Measurements from ENCODE around the gene ACAA1.

- no peak for TF ChIP-seq POLR2A (IDR thresholded peaks at IDR 0.05; ENCODE audit: low read depth, low read length)
- TF ChIP-seq REST (IDR thresholded peaks at IDR 0.05; ENCODE audit: low read depth, low read length): no peak
- TF ChIP-seq SPI1 (IDR thresholded peaks at IDR 0.05; ENCODE audit: borderline replicate concordance, insufficient read depth, low read depth, low read length): no peak
- no peak for TF ChIP-seq LARP7 (IDR thresholded peaks at IDR 0.05)
- no peak for TF ChIP-seq CTCF (IDR thresholded peaks at IDR 0.05 in 2 of 3, conservative IDR thresholded peaks at IDR 0.05 in 1 of 3; ENCODE audit: control insufficient read depth in 2 of 3, extremely low read depth in 1 of 3, insufficient read depth in 1 of 3, low read depth in 3 of 3, low read length in 3 of 3)
- TF ChIP-seq NFIC (IDR thresholded peaks at IDR 0.05; ENCODE audit: low read depth, low read length): no peak
- no peak for TF ChIP-seq GABPA (IDR thresholded peaks at IDR 0.05; ENCODE audit: low read depth)
- TF ChIP-seq ELK1 (IDR thresholded peaks at IDR 0.05; ENCODE audit: low read depth, low read length): no peak
- no peak for TF ChIP-seq ZNF274 (IDR thresholded peaks at IDR 0.05; ENCODE audit: insufficient read depth, insufficient read length)
- TF ChIP-seq FOS (IDR thresholded peaks at IDR 0.05; ENCODE audit: borderline replicate concordance, extremely low read depth, insufficient read length): no peak
Measured at GRCh38 chr3:38142959-38143358, 6.0 kb upstream of the ACAA1 start.

Measured in GM12878 (cell line).